ENCODE measurements around the gene CD96.

- TF ChIP-seq CTCF (conservative IDR thresholded peaks at IDR 0.05; ENCODE audit: low read length) (peak; percentile 97), EZH2phosphoT487 (IDR thresholded peaks at IDR 0.05; ENCODE audit: borderline replicate concordance, low read depth, low read length) (no peak)
Observed at GRCh38 chr3:111668888-111669488, 127.0 kb downstream of the CD96 start.

All from OCI-LY7 (cell line).